Amygdala (tissue), 56 donors: ENCODE results near the gene GATD1.
A peak's percentile ranks its signal among the peaks of the same experiment; 100 is the strongest.

Experiments
- DNase-seq, 56 donors: peaks; one replicate each; lab custom pipeline; 2025; lab: John Stamatoyannopoulos, UW

GATD1 gene

GRCh38 chr11:777288-778255 lies at the start of gene GATD1:
Gene GATD1, minus strand, starts transcription at chr11:777487. Its CDS starts 25 bp downstream, at chr11:777462.
- peak in 53 of 56 donors; percentile 30 to 92 (median 80) for DNase-seq

- no peak for DNase-seq
Measured at GRCh38 chr11:826836-827145, 49.5 kb upstream of the GATD1 start.

GRCh38 chr11:826227-826621 lies 48.9 kb upstream of the GATD1 start:
- DNase-seq = no peak

- no peak for DNase-seq
Measured at GRCh38 chr11:825366-826226, 48.3 kb upstream of the GATD1 start.

GRCh38 chr11:824942-825341 lies 47.7 kb upstream of the GATD1 start:
- no peak for DNase-seq

GRCh38 chr11:824292-824880 lies 47.1 kb upstream of the GATD1 start:
- DNase-seq = peak in 11 of 56 donors; percentile 17 to 60 (median 44)

- no peak for DNase-seq
Measured at GRCh38 chr11:823441-824291, 46.4 kb upstream of the GATD1 start.

- peak in 6 of 56 donors; percentile 28 to 41 (median 34) for DNase-seq
Measured at GRCh38 chr11:821512-822371, 44.5 kb upstream of the GATD1 start.

GRCh38 chr11:820655-821511 lies 43.6 kb upstream of the GATD1 start:
- peak in 20 of 56 donors; percentile 17 to 70 (median 40) for DNase-seq

- DNase-seq = peak in 31 of 56 donors; percentile 31 to 75 (median 57)
Measured at GRCh38 chr11:819943-820649, 42.8 kb upstream of the GATD1 start.

GRCh38 chr11:819129-819931 lies 42.0 kb upstream of the GATD1 start:
- peak; percentile 22 to 94 (median 82) for DNase-seq

- DNase-seq = no peak
Measured at GRCh38 chr11:818396-819128, 41.3 kb upstream of the GATD1 start, which contains the start of gene PNPLA2. Gene PNPLA2, plus strand, starts transcription at chr11:818914. Its CDS starts 805 bp downstream, at chr11:819719.

GRCh38 chr11:816433-816779 lies 39.1 kb upstream of the GATD1 start:
- no peak for DNase-seq

GRCh38 chr11:815675-816432 lies 38.6 kb upstream of the GATD1 start:
- no peak for DNase-seq
